ENCODE data around the gene SORCS2. TPM values are rescaled to one million over a fixed set of nuclear protein-coding genes. Genes with fewer than 3 reads are reported as not detected.
A peak's percentile ranks its signal among the peaks of the same experiment; 100 is the strongest.

Gene SORCS2
- total RNA-seq, 1 donor from 2014 or later = 10.9 TPM

- no peaks in the 10 kb centered on the region for H3K9me3 Mint-ChIP-seq (ENCODE audit: low read depth)
- DNase-seq (ENCODE audit: low spot score) = no peak
- no peak overlapping the region for H3K4me3 Mint-ChIP-seq (ENCODE audit: unreplicated experiment)
- peaks cover 16% of the 10 kb centered on the region for H3K4me1 Mint-ChIP-seq (ENCODE audit: low read depth)
- peaks cover 1% of the 10 kb centered on the region for H3K36me3 Mint-ChIP-seq (ENCODE audit: low read depth)
- no peak overlapping the region for H3K27ac Mint-ChIP-seq (ENCODE audit: unreplicated experiment)
- peaks cover 16% of the 10 kb centered on the region for H3K27me3 Mint-ChIP-seq (ENCODE audit: low read depth)
- TF ChIP-seq CTCF (IDR thresholded peaks at IDR 0.05) = no peak
These were observed 435.2 kb downstream of the SORCS2 start for GRCh38 chr4:7627251-7628250.

- Mint-ChIP-seq H3K4me3 (ENCODE audit: unreplicated experiment) (no peak overlapping the region), H3K36me3 (ENCODE audit: low read depth) (peaks cover 1% of the 10 kb centered on the region), H3K27ac (ENCODE audit: unreplicated experiment) (no peak overlapping the region), H3K4me1 (ENCODE audit: low read depth) (peaks cover 16% of the 10 kb centered on the region), H3K9me3 (ENCODE audit: low read depth) (no peaks in the 10 kb centered on the region), H3K27me3 (ENCODE audit: low read depth) (peaks cover 13% of the 10 kb centered on the region)
- no peak for DNase-seq (ENCODE audit: low spot score)
- TF ChIP-seq CTCF (IDR thresholded peaks at IDR 0.05) = no peak
These were observed 436.1 kb downstream of the SORCS2 start for GRCh38 chr4:7628432-7628831.

- Mint-ChIP-seq H3K9me3 (ENCODE audit: low read depth) (no peaks in the 10 kb centered on the region), H3K4me3 (ENCODE audit: unreplicated experiment) (no peak overlapping the region), H3K36me3 (ENCODE audit: low read depth) (peaks cover 1% of the 10 kb centered on the region), H3K4me1 (ENCODE audit: low read depth) (peaks cover 16% of the 10 kb centered on the region), H3K27ac (ENCODE audit: unreplicated experiment) (no peak overlapping the region), H3K27me3 (ENCODE audit: low read depth) (peaks cover 20% of the 10 kb centered on the region)
- no peak for TF ChIP-seq CTCF (IDR thresholded peaks at IDR 0.05)
- no peak for DNase-seq (ENCODE audit: low spot score)
These were observed 437.3 kb downstream of the SORCS2 start for GRCh38 chr4:7629501-7630254.

GRCh38 chr4:7630568-7631287, 438.4 kb downstream of the SORCS2 start:
- peak overlapping the region; percentile 88 for H3K27ac Mint-ChIP-seq (ENCODE audit: unreplicated experiment)

More at GRCh38 chr4:7630568-7631287, 438.4 kb downstream of the SORCS2 start:
- Mint-ChIP-seq H3K36me3 (ENCODE audit: low read depth) (peaks cover 1% of the 10 kb centered on the region), H3K4me3 (ENCODE audit: unreplicated experiment) (peak overlapping the region; percentile 51), H3K9me3 (ENCODE audit: low read depth) (no peaks in the 10 kb centered on the region), H3K4me1 (ENCODE audit: low read depth) (peaks cover 16% of the 10 kb centered on the region), H3K27me3 (ENCODE audit: low read depth) (peaks cover 23% of the 10 kb centered on the region)
- TF ChIP-seq CTCF (IDR thresholded peaks at IDR 0.05) = peak; percentile 42
- DNase-seq (ENCODE audit: low spot score) = no peak

Data from chondrocyte (in vitro differentiated cells).